Cerebellar cortex (tissue), 1 donor: ENCODE data around the gene MUSK.
A peak's percentile ranks its signal among the peaks of the same experiment; 100 is the strongest.
"Not testable (repeated sequence)": the region's sequence is repeated elsewhere in the genome, so short reads cannot be mapped to it uniquely, and the experiment has no call there.

Experiments
- DNase-seq: peaks from one replicate; pipeline ENCODE4 v3.0.0-alpha.2; 2015; ENCODE audit warnings: low spot score

MUSK gene

DNA sequence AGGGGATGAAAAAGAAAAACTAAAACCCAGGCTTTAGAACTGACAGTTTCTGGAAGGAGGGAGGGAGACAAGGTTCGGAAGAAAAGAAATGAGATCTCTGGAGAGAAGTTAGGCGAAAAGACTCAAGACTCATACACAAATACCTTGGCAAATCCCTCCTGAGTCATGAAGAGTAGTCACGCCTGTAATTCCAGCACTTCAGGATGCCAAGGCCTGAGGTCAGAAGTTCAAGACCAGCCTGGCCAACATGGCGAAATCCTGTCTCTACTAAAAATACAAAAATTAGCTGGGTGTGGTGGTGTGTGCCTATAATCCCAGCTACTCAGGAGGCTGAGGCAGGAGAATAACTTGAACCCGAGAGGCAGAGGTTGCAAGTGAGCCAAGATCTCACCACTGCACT, 27.3 kb downstream of the MUSK start:
- DNase-seq: not testable (repeated sequence)

DNA sequence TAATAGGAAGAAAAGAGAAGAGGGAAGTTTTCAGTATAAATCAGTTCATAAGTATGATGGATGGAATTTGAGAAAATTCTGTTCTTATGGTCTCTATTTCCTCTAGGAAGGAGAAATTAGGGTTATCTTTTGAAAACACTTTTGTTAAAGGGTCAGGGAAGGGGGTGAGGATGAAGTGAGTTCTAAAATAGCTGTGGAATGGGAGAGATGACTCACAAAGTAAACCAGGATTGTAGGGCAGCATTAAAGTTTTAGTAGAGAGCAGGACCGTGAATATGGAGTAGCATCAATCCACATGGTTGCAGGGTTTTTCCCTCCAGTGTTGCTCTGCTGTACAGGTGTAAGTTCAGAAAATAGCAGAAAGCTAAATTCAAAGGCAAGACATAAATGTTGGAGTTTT, 32.4 kb downstream of the MUSK start:
- no peak for DNase-seq

DNA sequence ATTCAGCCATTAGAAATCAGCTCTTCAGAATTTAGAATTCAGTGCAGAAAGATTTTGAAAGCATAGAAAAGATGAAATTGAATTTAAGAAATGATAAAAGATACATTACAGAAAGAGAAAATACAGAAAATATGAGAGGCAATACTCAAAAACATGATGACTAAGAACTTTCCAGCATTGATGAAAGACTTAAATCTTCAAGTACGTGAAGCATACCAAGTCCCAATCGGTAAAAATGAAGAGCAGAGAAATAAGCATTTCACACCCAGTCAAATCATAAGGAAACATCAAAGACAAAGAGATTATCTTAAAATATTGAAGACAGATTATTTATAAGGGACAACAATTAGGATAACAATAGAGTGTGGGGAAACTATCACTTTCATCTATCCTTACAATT, 35.1 kb downstream of the MUSK start:
- no peak for DNase-seq

DNA sequence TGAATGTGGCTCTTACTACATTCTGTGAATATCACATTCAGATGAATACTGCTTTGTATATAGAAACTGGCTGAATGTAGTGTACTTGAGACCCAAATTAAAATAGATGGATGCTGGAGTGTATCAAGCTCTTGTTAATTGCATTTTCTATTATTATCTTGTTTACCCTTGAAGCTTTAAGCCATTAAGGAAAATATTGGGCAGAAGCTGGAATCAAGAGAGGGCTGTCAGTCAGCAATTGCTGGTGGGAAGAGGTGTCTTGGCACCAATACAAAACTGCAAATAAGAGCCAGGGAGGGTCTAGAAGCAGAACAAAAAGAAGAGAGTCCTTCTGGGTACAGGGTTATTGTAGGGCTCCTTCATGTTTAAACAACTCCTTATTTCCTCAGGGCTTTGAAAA, 38.8 kb downstream of the MUSK start:
- no peak for DNase-seq

DNA sequence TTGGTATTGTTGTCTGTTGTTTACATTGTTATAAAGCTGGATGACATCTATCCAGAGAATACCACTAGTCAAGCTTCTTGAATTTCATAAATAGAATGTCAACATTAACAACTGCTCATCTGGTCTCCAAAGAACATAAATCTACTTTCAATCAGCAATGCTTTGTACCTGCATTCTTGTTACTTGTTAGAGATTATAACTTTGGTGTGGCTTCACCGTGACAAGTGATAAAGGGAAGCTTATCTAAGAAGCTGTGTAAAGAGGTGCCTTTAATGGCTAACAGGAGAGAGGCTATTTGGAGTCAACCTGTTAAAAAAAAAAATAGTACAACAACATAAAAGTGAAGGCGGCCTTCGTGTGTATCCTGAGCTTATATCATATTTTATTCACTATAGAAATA, 41.8 kb downstream of the MUSK start:
- no peak for DNase-seq

DNA sequence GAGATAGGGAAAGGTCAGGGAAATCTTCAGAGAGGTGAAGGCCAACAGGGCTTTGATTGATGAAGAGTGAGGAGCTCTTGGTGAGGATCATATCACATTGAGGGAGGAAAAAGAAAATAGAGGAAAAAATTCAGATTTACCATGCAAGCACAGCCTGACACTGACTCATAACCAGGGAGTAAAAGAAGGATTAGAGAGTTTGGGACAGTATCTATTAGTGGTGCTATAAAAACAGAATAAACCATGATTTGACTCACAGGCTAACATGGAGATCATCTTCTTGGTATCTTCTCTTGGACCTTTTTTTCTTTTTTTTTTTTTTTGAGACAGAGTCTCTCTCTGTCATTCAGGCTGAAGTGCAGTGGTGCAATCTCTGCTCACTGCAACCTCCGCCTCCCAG, 44.4 kb downstream of the MUSK start:
- DNase-seq: no peak

DNA sequence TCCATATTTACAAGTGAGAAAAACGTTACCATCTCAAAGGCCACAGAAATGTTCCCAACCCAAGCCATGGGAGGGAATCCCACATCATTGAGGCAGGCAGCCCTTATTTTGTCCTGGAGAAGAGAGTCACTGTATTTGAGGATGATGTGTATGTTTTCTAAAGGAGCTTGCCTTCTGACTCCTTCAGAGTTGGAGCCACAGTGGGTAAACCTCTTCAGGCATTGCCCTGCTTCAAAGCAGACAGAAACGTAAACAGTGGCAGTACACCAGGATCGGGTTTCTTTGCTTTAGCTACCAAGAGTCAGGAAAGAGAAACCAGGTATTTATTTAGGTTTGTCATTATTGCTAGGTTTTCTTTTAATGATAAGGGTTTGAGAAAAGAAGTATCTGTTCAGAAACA, 45.7 kb downstream of the MUSK start:
- DNase-seq: no peak

DNA sequence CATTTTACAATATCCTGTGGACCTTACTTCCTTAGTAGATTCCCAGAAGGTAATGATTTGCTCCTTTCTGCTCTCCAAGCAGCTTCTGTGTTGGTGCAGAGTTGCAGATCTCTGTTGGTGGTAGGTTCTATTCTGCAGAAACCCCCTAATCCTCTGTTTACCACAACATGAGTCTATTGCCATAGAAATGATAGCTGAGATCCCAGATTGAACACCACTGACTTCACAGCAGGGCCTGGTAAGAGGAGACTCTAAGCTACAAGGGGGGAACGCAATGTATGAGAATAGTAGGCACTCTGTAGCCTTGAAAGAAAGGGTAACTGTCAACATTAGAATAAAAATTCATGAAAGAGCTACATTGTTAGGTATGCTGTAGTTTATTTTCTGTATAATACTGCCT, 59.5 kb downstream of the MUSK start:
- no peak for DNase-seq

DNA sequence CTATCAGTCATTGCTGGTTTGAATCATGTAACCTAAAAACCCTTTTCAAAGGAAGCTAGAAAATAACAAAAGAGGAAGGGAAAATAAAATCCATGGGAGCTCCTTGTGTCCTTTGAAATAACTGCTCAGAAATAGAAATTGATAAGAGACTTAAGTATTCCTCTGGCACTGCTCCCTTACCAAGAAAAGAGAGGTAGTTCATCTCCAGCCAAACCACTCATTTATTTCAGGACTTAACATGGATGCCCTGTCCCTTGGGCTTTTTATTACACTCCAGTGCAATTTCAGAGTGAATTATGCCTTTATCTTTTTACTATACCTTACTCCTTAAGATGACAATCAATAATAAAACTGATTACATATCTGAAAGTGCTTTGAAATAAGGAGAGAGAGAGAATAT, 61.0 kb downstream of the MUSK start:
- DNase-seq: no peak

DNA sequence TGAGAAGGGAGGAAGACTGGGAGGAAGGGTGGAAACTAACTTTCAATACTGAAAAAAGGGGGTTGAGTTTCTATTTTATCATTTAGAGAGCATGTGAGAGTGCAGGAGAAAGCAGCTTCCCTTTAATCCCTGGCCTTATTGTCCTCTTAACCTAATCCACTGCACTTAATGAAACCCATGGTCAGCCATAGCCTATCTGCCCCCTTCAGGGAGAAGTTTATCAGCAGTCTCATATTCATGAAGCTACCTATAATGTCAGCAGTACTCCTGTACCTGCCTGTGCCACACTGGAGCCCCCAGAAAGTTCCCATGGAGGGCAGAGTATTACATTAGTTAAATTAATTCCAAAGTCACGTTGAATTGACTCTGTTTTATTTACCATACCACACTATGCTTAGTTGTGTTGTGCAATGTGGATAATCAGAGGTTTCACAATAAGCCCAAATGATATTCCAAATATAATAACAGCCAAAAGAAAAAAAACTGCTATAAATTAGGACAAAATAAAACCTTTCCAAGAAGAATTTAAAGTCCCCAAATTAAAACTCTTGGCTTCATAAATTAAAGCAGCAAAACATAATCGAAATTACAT, 62.9 kb downstream of the MUSK start:
- DNase-seq: no peak

DNA sequence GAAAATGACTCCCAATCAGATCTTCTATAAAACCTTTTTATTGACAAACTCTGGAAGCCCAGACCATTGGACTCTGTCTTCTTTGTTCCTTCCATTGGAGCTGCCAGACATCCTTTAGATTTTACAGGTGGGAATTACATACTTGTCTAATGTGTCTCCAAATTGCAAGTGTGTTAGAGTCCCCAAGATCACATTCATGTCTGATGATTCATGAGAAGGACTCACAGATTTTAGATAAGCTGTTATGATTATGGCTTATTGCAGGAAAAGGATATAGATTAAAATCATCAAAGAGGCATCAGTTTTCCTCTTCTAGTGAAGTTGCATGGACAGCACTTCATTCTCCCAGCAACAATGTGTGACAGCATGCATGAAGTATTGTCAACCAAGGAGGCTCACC, 70.4 kb downstream of the MUSK start:
- DNase-seq: no peak

DNA sequence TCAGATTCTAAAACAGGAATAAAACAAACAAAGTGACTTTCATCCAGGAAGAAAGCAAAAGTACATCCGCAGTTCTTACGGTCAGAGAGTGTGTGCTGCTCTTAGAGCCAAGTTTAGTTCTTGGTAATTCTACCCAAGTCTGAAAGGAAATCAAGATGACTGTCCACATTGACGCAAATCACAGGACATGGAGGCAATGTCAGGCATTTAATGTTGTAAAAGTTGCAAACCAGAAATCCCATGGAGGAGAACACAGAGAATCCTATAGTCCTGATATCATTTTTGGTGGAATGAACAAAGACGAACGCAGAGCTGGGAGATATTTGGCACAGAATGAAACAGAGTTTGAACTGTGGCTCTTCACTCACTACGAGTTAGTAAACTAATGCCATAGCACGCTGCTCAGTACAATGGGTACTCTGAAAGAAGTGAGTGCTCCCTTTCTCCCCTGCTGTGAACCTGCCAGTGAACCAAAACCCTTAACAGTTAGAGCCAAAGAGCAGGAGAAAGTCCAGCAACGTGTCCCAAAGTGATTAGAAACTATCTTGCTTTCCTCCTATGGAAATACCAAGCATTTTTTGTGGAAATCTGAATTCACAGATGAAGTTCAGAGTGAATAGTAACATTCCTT, 74.3 kb downstream of the MUSK start:
- no peak for DNase-seq

DNA sequence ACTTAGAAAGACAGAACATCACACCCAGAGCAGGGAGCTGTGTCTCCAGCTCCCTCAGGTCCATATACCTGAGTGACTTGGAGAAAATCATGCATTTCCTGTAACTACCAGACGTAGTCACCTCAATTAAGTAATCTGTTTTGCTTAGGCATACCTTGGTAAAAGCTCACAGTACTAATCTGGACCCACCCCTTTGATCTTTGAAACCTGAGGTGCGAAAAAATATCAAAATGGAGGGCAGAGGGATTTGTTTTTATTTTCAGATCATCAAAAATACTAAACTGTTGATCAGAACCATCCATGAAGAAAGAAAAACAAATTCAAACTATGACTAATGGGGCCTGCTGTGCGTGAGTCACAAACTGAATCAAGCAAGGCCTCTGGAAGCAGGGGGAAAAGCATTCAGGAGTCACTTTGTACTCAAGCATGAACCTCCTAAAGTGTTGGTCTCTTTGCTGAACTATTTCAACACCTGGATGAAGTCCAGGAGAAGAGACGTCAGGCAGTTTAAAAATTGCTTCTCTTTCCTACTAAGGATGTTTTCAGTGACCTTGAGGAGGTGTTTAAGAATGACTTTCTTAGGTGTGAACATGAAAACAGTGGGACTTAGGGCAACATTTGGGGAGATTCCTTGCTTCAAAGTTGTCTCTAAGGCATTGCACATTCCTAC, 76.3 kb downstream of the MUSK start:
- no peak for DNase-seq

DNA sequence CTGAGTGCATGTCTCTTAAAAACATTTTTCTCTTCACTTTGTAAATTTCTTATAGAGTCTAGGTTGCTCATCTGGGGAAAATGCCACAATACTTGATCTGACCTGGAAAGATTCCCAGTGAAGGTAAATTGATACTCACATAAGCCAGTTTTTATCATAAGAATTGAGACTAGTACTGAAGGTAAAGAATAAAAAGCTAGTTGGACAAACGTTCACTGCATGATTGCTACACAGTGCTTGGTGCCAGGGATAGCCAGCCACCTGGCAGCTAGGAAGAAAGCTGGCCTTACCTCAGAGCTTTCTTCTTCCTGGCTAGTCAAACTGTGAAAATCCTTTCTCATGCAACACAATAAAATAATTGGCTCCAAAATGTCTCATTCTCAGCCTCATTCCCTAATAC, 77.1 kb downstream of the MUSK start:
- DNase-seq: peak; percentile 22

DNA sequence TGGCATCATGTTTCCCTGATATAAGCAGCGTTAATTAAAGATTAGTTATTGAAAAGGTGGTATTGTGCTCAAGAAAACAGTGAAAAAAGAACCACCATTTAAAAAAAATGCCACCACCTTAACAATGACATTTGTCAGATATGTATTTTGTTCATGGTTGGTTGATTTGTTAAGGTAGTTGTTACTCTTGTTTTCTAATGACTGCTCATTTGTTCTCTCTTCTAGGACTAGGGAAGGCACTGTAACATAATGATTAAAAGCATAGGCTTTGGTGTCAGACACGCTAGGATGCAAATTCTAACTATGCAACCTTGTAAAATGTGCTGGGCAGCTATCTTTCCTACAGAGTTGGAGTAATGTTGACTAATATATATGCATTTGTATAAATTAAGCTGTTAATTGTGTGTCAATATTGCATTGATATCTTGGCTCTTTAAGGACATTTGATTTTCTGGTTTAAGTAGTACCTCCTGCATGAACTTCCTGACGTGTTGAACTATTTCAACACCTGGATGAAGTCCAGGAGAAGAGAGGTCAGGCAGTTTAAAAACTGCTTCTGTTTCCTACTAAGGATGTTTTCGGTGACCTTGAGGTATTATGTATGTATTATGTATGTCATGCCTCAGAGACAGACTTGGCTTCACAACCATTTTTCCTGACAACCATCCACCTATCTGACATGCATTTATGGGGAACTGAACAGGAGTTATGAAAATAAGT, 77.8 kb downstream of the MUSK start:
- DNase-seq: no peak

DNA sequence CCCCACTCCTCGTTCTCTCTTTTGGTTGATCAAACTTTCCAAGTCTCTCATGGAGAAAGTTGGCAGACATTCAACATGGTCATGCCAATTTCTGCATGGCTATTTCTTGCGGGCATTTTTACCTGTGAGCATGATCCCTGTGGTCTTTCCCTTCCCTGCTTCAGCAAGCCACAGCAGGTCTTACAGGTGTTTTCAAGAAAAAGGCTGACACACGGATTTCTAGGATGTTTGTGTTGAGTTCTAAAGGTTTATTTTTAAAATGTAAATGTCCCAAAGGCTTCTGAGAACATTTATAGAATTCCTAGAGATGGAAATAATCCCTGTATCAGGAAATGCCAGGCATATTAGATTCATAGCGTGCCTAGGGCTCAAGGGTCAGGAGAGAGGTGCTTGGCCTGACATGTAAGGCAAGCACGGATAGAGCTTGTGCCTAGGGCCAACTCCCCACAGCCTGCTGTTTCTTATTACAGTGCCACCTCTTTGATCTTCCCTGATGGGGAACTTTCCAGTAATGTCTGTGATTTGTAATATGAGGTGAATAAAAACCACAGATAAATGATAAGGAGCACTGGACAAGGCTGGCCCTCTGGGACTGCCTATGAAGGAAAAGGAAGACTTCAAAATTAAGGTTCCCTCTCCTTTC, 79.8 kb downstream of the MUSK start:
- no peak for DNase-seq

DNA sequence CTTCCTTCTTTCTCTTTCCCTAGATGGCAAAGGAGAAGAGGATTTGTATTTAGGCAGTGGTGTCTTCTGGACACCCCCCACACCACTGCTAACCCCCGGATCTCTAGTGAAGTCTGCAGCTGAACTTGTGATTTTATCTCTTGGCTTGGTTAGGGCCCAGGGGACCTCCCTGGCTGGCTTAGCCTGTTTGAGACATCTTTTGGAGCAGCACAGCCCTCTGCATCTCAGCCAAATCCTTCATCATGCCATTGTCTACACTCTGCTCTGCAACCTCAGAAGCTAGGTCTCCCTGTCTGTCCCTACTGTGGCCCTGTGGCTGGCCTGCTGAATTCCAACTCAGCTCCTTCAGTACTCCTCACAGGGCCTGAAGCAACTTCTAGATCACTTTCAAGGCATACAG, 81.7 kb downstream of the MUSK start:
- DNase-seq: no peak

DNA sequence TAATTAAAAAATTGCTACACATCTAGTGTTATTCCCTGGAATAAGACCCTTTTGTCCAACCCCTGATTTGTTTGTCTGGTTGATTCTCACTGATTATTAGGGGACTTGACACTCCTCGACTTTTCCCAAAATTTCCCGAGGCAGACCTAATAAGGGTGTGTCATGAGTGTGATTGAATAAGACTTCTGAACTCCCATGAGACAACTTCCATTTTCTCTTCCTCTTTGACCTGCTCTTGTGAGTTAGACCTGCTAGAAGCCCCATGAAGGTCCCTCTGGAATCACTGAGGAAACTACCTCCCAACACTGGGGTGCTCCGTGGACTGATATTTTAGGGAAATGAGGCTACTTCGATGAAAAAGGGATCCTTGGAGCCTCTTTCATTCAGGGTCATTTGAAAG, 83.4 kb downstream of the MUSK start:
- no peak for DNase-seq

DNA sequence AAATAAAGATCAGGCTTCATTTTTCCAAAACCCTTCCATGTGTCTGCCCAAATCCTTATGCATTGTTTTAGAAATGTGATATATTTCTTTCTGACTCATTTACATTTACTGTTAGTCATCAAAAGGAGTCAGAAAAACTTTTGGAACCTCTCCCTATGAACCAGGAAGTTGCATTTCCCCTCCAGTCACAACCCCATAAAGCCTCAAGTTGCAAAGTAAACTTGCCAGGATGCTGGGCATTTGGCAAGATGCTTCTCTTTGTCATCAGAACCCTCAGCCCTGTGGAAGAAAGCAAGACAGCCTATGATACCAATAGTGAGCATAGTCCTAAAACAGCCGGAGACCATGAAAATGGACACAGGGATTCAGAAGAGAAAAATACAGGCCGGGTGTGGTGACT, 84.2 kb downstream of the MUSK start:
- no peak for DNase-seq

DNA sequence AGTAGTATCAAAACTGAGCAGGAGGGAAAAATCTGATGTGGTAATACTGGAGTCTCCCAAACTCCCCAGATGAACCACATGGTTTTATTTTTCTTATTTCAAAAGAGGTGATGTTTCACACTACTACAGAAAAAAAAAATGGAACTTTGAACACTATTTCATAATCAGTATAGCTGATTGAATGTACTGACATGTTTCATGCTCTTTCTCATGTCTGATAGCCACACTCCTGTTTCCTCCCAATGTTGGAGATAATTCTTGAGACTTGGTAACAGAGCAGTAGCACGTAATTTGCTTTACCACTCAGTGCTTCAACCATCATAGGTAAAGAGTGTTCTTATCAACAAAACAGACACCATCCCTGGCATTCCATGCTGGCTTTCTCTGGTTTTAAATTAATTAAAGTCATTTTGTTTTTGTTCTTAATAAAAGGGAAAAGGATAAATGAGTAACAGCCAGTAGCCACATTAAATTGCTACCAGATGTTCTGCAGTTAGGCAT, 85.2 kb downstream of the MUSK start:
- DNase-seq: no peak

DNA sequence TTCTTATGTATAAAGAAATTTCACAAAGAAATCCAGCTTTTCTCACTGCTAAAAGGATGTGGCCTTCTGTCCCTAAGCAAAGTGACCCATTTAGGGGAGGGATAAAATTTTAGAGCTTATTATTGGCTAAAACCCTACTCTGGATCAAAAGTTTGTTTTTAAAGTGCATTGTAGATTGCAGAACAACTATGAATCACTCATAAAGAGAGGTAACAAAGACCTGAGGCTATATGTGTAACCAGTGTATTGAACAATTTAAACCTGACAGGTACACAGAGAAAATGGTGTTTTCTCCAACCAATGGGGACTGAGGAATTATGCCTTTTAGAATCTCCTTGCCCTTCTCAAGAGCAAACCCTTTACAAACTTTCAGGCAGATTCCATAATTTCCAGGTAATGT, 86.6 kb downstream of the MUSK start:
- no peak for DNase-seq

DNA sequence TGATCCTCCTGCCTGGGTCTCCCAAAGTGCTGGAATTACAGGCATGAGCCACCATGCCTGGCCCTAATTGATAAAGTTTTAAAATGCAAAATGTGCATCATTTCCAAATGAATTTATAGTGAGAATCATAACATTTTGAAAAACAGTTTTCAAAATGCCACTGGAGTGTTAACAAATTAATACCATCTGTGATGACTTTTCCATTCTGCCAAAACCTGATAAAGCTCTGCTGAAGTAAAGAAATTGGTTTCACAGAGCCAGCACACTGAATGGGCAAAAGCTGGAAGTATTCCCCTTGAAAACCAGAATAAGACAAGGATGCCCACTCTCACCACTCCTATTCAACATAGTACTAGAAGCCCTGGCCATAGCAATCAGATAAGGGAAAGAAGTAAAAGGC, 89.6 kb downstream of the MUSK start:
- no peak for DNase-seq

DNA sequence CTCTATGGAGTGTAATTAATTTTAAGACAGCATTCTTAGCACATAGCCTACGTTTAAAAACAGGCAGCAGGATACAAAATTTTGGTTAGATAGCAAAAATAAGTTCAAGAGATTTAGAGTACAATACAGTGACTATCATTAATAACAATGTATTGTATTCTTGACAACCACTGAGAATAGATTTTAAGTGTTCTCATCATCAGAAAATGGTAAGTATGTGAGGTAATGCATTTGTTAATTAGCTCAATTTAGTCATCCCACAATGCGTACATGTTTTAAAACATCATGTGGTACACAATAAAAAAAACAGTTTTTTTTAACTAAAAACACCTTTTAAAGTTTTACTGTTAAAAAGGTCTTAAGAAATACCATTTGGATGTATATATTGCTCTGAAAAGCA, 94.2 kb downstream of the MUSK start:
- no peak for DNase-seq
